Neural progenitor cell (in vitro differentiated cells): Measurements from ENCODE around the gene CYTH1. TPM values are rescaled to one million over a fixed set of nuclear protein-coding genes. Genes with fewer than 3 reads are reported as not detected.

ENCODE experiments used
- DNase-seq: peaks from one replicate; pipeline ENCODE4 v3.0.0-alpha.2; 2016; ENCODE audit warnings: low spot score
- H2AFZ ChIP-seq: fragments of 200-600 bp; sonication (generic); replicated peaks from 2 replicates; pipeline ENCODE4 v1.6.1; 2016; ENCODE audit warnings: antibody characterized with exemption
- H3F3A ChIP-seq: fragments of 200-600 bp; sonication (generic); 2 replicates; pipeline ENCODE4 v1.6.1; 2016; ENCODE audit warnings: antibody characterized with exemption, low read depth
- H3K27ac ChIP-seq: fragments of 200-600 bp; sonication (generic); 2 replicates; pipeline ENCODE4 v1.5.1; 2016; ENCODE audit warnings: mild to moderate bottlenecking
- H3K27me3 ChIP-seq: fragments of 200-600 bp; sonication (generic); 2 replicates; pipeline ENCODE4 v1.6.1; 2016; ENCODE audit warnings: mild to moderate bottlenecking, moderate library complexity
- H3K36me3 ChIP-seq: fragments of 200-600 bp; sonication (generic); 2 replicates; pipeline ENCODE4 v1.5.1; 2016
- H3K4me1 ChIP-seq: fragments of 200-600 bp; sonication (generic); 2 replicates; pipeline ENCODE4 v1.6.1; 2016; ENCODE audit warnings: mixed run types
- H3K4me2 ChIP-seq: fragments of 200-600 bp; sonication (generic); 2 replicates; pipeline ENCODE4 v1.6.1; 2016
- H3K4me3 ChIP-seq: fragments of 200-600 bp; sonication (generic); 2 replicates; pipeline ENCODE4 v1.5.1; 2016
- H3K79me2 ChIP-seq: fragments of 200-600 bp; sonication (generic); 2 replicates; pipeline ENCODE4 v1.6.1; 2016; ENCODE audit warnings: low read depth
- H3K9ac ChIP-seq: fragments of 200-600 bp; sonication (generic); 2 replicates; pipeline ENCODE4 v1.6.1; 2016
- H3K9me3 ChIP-seq: fragments of 200-600 bp; sonication (generic); 2 replicates; pipeline ENCODE4 v1.5.1; 2016; ENCODE audit warnings: low read depth
- H4K20me1 ChIP-seq: fragments of 200-600 bp; sonication (generic); 2 replicates; pipeline ENCODE4 v1.6.1; 2016; ENCODE audit warnings: low read depth
- H3K27ac Mint-ChIP-seq: 3 replicates; pipeline ENCODE4 v1.8.0; 2021; ENCODE audit warnings: mixed read lengths
- H3K27me3 Mint-ChIP-seq: 2 replicates; pipeline ENCODE4 v1.8.0; 2022; ENCODE audit warnings: low read depth, mild to moderate bottlenecking, inconsistent platforms, moderate library complexity, mixed read lengths; ENCODE audit not compliant: insufficient read depth
- H3K36me3 Mint-ChIP-seq: 3 replicates; pipeline ENCODE4 v1.8.0; 2021; ENCODE audit warnings: mixed read lengths
- H3K4me1 Mint-ChIP-seq: 3 replicates; pipeline ENCODE4 v1.8.0; 2021; ENCODE audit warnings: mixed read lengths
- H3K4me3 Mint-ChIP-seq: 3 replicates; pipeline ENCODE4 v1.8.0; 2021; ENCODE audit warnings: mild to moderate bottlenecking, moderate library complexity, mixed read lengths
- H3K9me3 Mint-ChIP-seq: 3 replicates; pipeline ENCODE4 v1.8.0; 2020; ENCODE audit warnings: mixed read lengths
- EZH2 ChIP-seq: fragments of 200-600 bp; sonication (generic); IDR thresholded peaks from 2 replicates; pipeline ENCODE4 v1.6.1; 2017; ENCODE audit warnings: antibody characterized with exemption, mild to moderate bottlenecking, moderate library complexity
- EZH2phosphoT487 ChIP-seq: fragments of 200-600 bp; sonication (generic); IDR thresholded peaks from 2 replicates; pipeline ENCODE4 v1.6.1; 2017; ENCODE audit warnings: antibody characterized with exemption
- total RNA-seq: library from RNA; depleted of rRNA; stranded (reverse); fragments of >200 nt; gene quantifications from 2 replicates; pipeline ENCODE4 v1.2.3, GENCODE V29; 2015; ENCODE audit warnings: low replicate concordance
- TF ChIP-seq, protein P1 (sequence below): fragments of 200-600 bp; sonication (generic); IDR thresholded peaks from 2 replicates; pipeline ENCODE4 v1.5.1; 2017; ENCODE audit warnings: antibody characterized with exemption, mild to moderate bottlenecking

Gene CYTH1
- total RNA-seq, 1 donor from 2014 or later, result 14.8 TPM

DNA sequence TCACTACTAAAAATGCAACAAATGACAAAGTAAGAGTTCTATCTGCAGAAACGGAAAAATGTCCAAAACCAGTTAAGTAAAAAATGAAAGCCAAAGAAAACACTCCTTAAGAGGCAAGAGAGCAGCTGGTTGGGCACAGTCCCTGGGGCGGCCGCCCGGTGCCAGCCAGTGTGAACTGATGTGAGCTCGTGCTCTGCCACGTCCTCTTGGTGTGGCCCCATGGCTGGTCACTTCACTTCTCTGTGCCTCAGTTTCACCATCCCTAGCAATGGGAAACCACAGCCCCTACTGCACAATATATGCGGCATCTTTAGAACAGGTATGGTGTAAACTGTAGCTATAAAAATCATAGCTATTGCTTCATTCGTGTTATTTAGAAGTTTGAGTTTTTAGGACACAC is 37.3 kb upstream of the CYTH1 start:
- H3K9ac ChIP-seq, result no peak overlapping the region
- Mint-ChIP-seq H3K4me3 (no peak overlapping the region), H3K9me3 (no peaks in the 10 kb centered on the region), H3K27ac (no peak overlapping the region), H3K4me1 (peaks cover 14% of the 10 kb centered on the region), H3K27me3 (no peaks in the 10 kb centered on the region), H3K36me3 (peaks cover 35% of the 10 kb centered on the region)
- H3K4me2 ChIP-seq, result no peak overlapping the region
- H3K79me2 ChIP-seq, result peaks cover 4% of the 10 kb centered on the region
- peaks cover 15% of the 10 kb centered on the region for H4K20me1 ChIP-seq
- H3K4me3 ChIP-seq, result no peak overlapping the region
- no peaks in the 10 kb centered on the region for H3K27me3 ChIP-seq
- no peaks in the 10 kb centered on the region for H3F3A ChIP-seq
- H3K4me1 ChIP-seq, result peaks cover 9% of the 10 kb centered on the region
- DNase-seq, result no peak
- H3K27ac ChIP-seq, result no peak overlapping the region
- TF ChIP-seq EZH2 (no peak), EZH2phosphoT487 (no peak)
- TF ChIP-seq, protein P1, sequence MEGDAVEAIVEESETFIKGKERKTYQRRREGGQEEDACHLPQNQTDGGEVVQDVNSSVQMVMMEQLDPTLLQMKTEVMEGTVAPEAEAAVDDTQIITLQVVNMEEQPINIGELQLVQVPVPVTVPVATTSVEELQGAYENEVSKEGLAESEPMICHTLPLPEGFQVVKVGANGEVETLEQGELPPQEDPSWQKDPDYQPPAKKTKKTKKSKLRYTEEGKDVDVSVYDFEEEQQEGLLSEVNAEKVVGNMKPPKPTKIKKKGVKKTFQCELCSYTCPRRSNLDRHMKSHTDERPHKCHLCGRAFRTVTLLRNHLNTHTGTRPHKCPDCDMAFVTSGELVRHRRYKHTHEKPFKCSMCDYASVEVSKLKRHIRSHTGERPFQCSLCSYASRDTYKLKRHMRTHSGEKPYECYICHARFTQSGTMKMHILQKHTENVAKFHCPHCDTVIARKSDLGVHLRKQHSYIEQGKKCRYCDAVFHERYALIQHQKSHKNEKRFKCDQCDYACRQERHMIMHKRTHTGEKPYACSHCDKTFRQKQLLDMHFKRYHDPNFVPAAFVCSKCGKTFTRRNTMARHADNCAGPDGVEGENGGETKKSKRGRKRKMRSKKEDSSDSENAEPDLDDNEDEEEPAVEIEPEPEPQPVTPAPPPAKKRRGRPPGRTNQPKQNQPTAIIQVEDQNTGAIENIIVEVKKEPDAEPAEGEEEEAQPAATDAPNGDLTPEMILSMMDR, result no peak
- no peak overlapping the region for H2AFZ ChIP-seq
- H3K9me3 ChIP-seq, result no peaks in the 10 kb centered on the region
- H3K36me3 ChIP-seq, result peaks cover 6% of the 10 kb centered on the region

- no peak overlapping the region for H3K4me3 Mint-ChIP-seq
Observed at GRCh38 chr17:78818932-78819331, 36.9 kb upstream of the CYTH1 start.

GRCh38 chr17:78818152-78818846 is 36.2 kb upstream of the CYTH1 start:
- Mint-ChIP-seq H3K36me3 (peaks cover 35% of the 10 kb centered on the region), H3K27ac (no peak overlapping the region), H3K27me3 (no peaks in the 10 kb centered on the region), H3K9me3 (no peaks in the 10 kb centered on the region), H3K4me1 (peaks cover 6% of the 10 kb centered on the region), H3K4me3 (no peak overlapping the region)
- peaks cover under 1% of the 10 kb centered on the region for H3K4me1 ChIP-seq
- H3F3A ChIP-seq, result no peaks in the 10 kb centered on the region
- H3K4me3 ChIP-seq, result no peak overlapping the region
- H3K9ac ChIP-seq, result no peak overlapping the region
- peaks cover 6% of the 10 kb centered on the region for H3K36me3 ChIP-seq
- TF ChIP-seq, protein P1, result no peak
- H2AFZ ChIP-seq, result no peak overlapping the region
- no peak for DNase-seq
- no peak overlapping the region for H3K27ac ChIP-seq
- H3K79me2 ChIP-seq, result no peaks in the 10 kb centered on the region
- H4K20me1 ChIP-seq, result peaks cover 4% of the 10 kb centered on the region
- no peaks in the 10 kb centered on the region for H3K27me3 ChIP-seq
- no peak overlapping the region for H3K4me2 ChIP-seq
- H3K9me3 ChIP-seq, result no peaks in the 10 kb centered on the region

More at GRCh38 chr17:78818932-78819331, 36.9 kb upstream of the CYTH1 start:
- Mint-ChIP-seq H3K36me3 (peaks cover 37% of the 10 kb centered on the region), H3K27me3 (no peaks in the 10 kb centered on the region), H3K4me1 (peaks cover 12% of the 10 kb centered on the region), H3K27ac (no peak overlapping the region), H3K9me3 (no peaks in the 10 kb centered on the region)
- H3K9ac ChIP-seq, result no peak overlapping the region
- TF ChIP-seq EZH2phosphoT487, result no peak
- TF ChIP-seq EZH2, result no peak
- TF ChIP-seq, protein P1, result no peak
- H3K4me3 ChIP-seq, result no peak overlapping the region
- no peaks in the 10 kb centered on the region for H3K27me3 ChIP-seq
- no peak overlapping the region for H3K27ac ChIP-seq
- H3K36me3 ChIP-seq, result peaks cover 6% of the 10 kb centered on the region
- no peaks in the 10 kb centered on the region for H3F3A ChIP-seq
- peaks cover 3% of the 10 kb centered on the region for H3K79me2 ChIP-seq
- H4K20me1 ChIP-seq, result peaks cover 10% of the 10 kb centered on the region
- H3K4me2 ChIP-seq, result no peak overlapping the region
- no peak for DNase-seq
- peaks cover 7% of the 10 kb centered on the region for H3K4me1 ChIP-seq
- no peak overlapping the region for H2AFZ ChIP-seq
- H3K9me3 ChIP-seq, result no peaks in the 10 kb centered on the region
